NCI-H187 treated with DMSO at 0.1 percent for 48 hours (cell line): ENCODE results near the gene SLC5A1.
"Not testable (repeated sequence)": the region's sequence is repeated elsewhere in the genome, so short reads cannot be mapped to it uniquely, and the experiment has no call there.

Source experiments
- DNase-seq: peaks from one replicate; lab custom pipeline; 2025; lab: John Stamatoyannopoulos, UW

SLC5A1 gene

GRCh38 chr22:32088084-32088483 lies 45.0 kb downstream of the SLC5A1 start:
- DNase-seq: no peak

DNA sequence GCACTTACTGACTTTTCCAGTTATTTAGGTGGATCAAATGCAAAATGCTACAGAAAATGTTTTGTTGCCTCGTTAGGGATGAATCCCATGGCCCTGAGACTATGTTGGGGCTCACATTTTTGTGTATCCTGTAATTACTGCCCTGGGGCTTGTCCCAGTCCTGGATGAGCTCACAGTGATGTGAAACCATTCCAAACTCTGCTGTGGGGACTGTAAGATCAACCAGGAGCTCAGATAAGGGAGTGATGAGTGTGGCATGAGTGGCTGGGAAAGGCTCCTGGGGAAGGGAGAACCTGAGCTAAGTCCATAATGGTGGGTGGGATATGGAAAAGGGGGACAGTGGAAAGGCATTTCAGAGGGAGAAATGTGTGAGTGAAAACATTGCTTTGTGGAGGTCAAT lies 54.0 kb downstream of the SLC5A1 start:
- no peak for DNase-seq

DNA sequence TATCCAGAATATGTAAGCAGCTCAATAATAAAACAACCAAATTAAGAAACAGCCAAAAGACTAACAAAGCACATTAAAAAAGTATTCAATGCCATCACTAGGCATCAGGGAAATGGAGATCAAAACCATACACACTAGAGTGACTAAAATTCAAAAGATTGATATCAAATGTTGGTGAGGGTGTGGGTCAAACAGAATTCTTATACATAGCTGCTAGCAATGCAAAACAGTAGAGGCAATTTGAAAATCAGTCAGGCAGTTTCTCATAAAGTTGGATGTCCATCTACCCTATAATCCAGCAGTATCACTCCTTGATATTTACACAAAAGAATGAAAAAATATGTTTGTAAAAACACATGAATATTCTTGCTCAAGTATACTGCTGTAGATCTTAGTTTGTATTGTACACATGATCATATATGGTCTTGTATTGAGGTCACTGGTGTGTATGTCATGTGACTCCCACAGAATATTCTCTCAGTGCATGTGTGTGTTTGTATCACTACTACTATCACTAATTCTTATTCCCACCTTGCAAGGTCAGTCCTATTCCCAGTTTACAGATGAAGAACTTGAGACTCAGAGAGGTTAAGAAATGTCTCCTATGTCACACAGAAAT lies 54.9 kb downstream of the SLC5A1 start:
- DNase-seq: no peak

DNA sequence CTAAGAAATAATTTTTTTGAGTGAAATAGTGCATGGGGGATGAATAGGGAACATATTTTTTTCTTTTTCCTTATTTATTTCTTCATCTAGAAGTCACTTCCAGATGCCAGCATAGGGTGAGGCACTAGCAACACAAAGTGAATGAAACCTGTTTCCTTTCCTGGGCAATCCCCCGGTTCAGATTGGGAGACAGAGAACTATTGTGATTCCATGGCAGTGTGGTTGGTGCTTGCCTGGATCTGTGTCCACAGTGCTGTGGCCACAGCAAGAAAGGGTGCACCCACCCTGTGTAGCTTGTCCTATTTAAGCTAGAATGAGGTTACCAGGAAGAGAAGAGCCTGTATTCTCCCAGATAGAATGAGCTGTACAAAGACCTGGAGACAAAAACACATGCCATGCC lies 57.6 kb downstream of the SLC5A1 start:
- no peak for DNase-seq

DNA sequence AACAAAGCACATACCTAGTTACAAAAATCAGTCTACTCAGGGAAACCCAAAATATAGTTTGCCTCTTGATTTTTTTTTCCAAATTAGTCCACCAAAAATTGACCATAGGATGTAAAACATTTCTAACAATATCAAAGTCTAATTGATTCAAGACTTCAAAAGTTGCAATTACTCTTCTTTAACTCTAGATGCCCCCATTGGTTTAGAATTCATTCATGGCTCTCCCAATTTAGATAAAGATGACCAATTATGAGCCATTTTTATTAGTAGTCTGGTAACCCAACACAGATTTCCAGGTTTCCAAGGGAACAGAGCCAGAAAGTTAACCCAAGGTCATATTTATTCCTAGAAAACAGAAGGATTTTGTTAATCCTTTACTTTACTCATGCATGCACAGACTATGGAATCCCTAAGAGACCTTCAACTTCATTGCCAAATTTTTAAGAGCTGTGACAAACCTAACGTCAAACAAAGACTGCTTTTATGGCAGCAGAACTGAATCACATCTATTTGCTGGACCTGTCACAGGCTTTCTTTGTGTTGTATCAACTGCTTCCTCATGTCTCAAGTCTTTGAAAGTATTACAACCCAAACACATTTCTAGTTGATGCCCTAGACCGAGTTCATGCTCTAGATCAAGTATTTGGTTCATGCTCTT lies 60.7 kb downstream of the SLC5A1 start:
- no peak for DNase-seq

- DNase-seq: no peak
These were observed 63.9 kb downstream of the SLC5A1 start for GRCh38 chr22:32106930-32107329.

GRCh38 chr22:32112380-32112779 lies 69.3 kb downstream of the SLC5A1 start:
- DNase-seq: no peak

GRCh38 chr22:32119568-32120235 lies 76.6 kb downstream of the SLC5A1 start:
- DNase-seq: no peak

DNA sequence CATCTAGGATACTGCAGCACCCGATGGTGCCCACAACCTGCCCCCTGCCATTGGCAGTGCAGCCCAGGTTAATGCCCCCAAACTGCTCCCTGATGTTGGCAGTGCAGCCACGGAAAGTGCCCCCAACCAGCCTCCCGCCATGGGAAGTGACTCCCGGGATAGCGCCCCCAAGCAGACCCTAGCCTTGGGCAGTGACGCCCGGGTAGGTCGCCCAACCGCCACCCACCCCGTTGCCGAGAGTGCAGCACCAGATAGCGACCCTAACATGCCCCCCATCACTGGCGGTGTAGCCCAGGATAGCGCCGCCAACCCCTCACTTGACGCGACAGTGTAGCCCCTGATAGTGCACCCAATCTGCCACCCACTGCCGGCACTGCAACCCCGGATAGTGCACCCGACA lies 77.5 kb downstream of the SLC5A1 start:
- no peak for DNase-seq

DNA sequence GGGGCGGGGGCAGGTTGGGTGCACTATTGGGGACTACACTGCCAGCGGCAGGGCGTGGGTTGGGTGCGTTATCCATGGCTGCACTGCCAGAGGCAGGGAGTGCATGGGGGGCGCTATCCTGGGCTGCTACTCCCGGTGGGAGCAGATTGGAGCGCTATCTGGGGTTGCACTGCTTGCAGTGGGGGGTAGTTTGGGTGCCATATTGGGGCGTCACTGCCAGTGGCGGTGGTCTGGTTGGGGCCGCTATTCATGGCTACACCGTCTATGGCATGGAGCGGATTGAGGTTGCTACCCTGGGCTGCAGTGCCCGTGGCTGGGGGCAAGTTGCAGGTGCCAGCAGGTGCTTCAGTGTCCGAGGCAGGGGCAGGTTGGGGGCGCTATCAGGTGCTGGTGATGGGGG lies 79.8 kb downstream of the SLC5A1 start:
- no peak for DNase-seq

DNA sequence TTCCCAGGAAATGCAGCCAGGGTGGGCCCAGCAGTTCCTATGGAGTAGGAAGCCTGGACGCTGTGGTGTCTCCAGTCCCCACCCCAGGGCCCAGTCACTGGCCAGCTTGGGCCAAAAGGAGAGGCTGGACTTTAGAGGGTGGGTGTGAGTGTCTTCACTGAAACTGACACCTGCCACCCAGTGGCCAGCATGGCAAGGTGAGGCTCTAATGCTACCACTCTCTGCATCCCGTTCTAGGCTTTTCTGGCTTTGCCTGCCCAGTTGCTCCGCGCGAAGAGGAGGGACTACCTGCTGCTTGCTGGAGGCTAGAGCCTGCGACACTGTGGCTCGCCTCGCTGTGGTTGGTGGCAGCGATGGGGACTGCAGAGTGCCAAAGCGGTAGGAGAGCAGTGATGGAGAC lies 80.6 kb downstream of the SLC5A1 start:
- no peak for DNase-seq

- DNase-seq: no peak
These were observed 84.8 kb downstream of the SLC5A1 start for GRCh38 chr22:32127904-32128303.

DNA sequence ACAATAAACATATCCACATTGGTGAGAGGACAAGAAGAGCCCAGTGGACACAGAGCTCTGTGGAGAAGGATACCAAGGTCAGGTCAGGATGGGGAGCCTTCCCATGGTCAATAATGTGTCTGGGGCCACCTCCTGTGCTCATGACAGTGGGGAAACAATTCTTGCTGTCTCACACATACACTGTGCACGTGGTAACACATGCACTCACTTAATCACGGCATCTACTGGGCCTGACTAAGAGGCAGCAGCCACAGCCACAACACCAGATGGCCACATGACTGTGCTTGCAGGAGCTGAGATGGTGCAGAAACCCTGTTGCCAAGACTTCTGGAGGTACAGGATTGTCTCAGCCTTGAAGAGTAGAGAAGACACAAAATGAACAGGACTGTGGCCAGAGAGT lies 87.4 kb downstream of the SLC5A1 start:
- DNase-seq: no peak

DNA sequence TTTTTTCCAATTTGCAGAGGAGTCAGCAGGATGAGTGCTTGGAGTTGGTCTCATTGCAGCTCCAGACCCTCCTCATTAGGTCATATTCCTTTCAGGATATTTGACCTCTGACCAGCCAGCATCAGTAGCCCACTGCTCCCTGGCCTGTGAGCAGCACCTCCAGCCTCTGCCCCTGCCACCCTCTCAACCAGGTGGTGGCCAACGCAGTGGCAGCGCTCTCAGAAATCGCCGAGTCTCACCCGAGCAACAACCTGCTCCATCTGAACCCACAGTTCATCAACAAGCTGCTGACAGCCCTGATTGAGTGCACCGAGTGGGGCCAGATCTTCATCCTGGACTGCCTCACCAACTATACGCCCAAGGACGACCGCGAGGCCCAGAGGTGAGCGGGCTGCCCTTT lies 89.1 kb downstream of the SLC5A1 start:
- no peak for DNase-seq

DNA sequence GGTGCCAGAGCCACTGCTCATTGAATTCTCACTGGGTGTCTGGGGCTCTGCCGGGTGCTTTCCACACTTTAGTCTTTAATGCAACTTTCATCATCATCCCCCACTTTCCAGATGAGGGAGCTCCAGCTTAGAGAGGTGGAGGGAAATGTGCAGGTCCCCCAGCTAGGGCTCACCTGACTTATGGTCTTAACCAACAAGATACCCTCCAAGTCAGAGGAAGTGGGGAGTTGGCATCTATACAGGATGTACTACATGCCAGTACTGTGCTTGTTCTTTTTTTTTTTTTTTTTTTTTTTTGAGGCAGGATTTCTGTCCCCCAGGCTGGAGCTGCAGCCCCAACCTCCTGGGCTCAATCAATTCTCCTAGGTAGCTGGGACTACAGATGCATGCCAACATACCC lies 89.7 kb downstream of the SLC5A1 start:
- no peak for DNase-seq

DNA sequence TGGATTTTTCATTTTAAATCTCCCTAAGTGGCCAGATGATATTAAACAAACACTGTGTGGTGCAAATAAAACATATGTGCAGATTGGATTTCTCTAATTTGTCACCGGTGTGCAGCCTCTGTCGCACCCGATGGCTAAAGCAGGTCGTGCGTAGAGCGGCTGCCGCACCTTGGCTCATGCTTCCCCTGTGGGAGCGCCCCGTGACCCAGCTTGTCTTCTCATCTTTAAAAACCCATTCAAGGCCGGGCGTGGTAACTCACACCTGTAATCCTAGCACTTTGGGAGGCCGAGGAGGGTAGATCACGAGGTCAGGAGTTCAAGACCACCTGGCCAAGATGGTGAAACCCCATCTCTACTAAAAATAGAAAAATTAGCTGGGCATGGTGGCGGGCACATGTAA lies 91.7 kb downstream of the SLC5A1 start:
- not testable (repeated sequence) for DNase-seq

- DNase-seq: not testable (repeated sequence)
These were observed 92.9 kb downstream of the SLC5A1 start for GRCh38 chr22:32135958-32136357.

DNA sequence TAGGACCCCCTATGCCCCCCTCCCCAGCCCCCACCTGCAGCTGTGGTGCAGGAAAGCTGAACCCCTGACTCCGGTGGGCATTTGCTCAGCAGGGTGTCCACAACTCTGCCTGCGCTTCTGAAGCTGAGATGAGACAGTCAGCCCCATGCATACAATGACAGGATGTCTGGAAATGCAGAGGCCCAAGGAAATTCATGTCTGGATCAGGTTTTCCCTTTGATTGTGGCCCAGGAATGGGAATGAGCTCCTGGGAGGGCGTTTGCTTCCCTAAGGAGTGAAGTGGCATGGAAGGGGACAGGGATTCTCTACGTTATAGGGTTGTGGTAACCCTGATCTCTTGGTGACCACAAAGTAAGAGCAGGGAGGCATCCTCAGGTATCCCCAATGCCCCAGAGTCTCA lies 93.8 kb downstream of the SLC5A1 start:
- not testable (repeated sequence) for DNase-seq

DNA sequence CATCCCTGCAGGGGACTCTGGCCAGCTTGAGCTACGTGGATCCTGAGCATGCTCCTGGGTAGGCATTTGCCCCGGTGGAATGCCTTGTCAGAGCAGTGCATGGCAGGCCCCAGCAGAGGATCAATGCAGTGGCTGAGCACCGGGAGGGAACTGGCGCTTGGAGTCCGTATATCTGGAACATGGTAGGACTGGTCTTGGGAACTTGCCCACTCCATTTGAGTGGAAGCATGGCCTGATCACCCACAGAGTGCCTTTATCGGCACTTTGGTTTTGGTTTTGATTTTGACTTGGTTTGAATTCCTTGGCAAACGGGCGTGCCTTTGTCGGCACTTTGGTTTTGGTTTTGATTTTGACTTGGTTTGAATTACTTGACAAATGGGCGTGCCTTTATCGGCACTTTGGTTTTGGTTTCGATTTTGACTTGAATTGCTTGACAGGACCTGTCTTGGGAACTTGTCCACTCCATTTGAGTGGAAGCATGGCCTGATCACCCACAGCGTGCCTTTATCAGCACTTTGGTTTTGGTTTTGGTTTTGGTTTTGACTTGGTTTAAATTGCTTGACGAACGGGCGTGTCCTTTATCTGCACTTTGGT lies 94.8 kb downstream of the SLC5A1 start:
- DNase-seq: not testable (repeated sequence)

GRCh38 chr22:32138576-32138975 lies 95.5 kb downstream of the SLC5A1 start:
- not testable (repeated sequence) for DNase-seq

DNA sequence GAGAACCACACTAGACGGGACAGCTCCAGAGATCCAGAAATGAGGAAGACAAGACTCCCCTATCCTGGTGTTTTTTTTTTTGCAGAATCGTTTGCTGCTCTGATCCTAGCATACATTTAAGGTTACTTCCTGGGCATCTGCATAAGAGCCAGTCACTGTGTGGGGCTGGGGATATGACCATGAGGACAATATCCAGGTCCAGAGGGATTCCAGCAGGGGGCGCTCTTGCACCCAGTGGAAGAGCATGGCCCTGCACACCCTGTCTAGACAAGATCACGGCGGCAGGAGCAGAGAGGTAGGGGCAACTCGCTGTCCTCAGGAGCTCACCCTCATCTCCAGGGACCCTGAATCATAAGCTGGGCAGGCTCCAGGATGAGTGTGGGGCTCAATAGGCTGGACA lies 97.6 kb downstream of the SLC5A1 start:
- DNase-seq: not testable (repeated sequence)

DNA sequence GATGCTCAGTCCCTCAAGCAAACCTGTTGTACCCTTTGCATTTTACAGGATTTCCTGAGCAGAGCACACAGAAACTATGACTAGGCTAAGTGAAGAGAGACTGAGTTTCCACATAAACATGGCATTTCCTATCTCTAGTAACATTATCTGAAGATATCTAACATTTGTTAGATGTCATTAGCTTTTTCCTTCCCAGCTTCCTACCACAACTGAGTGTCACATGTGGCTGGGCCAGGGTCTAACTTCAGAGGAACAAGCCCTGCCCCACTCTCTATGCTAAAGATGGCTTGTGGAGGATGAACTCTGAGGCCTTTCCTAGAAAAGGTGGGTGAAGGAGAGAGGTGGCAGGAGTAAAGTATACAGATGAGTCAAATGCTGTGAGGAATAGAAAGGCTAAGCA lies 99.5 kb downstream of the SLC5A1 start:
- no peak for DNase-seq
